HG03469 (cell line): ENCODE data around the gene USP17L5.
"Not testable (repeated sequence)": the region's sequence is repeated elsewhere in the genome, so short reads cannot be mapped to it uniquely, and the experiment has no call there.

Experiments
- ATAC-seq: cut with Tn5 transposase; IDR thresholded peaks from one replicate; pipeline ENCODE4 v1.9.1; 2021; ENCODE audit warnings: mild to moderate bottlenecking, moderate library complexity, moderate number of reproducible peaks; ENCODE audit not compliant: unreplicated experiment

USP17L5 gene, protein sequence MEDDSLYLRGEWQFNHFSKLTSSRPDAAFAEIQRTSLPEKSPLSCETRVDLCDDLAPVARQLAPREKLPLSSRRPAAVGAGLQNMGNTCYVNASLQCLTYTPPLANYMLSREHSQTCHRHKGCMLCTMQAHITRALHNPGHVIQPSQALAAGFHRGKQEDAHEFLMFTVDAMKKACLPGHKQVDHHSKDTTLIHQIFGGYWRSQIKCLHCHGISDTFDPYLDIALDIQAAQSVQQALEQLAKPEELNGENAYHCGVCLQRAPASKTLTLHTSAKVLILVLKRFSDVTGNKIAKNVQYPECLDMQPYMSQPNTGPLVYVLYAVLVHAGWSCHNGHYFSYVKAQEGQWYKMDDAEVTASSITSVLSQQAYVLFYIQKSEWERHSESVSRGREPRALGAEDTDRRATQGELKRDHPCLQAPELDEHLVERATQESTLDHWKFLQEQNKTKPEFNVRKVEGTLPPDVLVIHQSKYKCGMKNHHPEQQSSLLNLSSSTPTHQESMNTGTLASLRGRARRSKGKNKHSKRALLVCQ

DNA sequence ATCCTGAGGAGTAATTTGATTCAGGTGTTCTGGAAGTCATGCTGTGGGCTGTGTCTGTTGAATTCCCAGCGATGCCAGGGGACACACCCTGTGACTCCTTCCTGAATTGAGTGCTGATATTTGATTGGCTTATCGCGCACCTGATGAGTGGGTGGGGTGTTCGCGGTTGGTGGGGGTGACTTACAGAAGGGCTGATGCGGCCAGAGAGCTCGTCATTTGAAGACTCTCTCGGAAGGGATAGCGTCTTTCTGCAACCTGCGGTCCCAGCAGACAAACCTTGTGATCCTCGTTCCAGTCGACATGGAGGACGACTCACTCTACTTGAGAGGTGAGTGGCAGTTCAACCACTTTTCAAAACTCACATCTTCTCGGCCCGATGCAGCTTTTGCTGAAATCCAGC is at the start of gene USP17L5:
Gene USP17L5, plus strand, starts transcription at position 301 of the 400 bp plus-strand sequence. Its CDS starts 0 bp downstream, at position 301.
- ATAC-seq: not testable (repeated sequence)

DNA sequence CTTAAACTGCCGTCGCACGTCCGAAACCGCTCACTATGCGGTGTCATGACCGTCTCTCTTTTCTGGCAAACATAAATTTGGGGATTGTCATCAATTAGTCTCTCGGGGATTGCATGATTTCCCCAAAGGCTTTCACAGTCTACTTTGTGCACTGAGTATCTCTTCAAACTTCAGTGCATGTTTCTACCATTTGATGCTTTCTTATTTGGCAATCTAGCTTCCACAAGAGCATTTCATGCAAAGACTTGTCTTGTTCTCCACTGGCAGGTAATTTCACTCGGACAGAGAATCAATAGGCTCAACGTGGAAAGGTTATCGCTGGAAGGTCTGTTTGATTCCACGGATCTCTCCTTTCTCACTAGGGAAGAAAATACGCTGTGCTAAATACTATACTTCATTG is 15.0 kb upstream of the USP17L5 start:
- not testable (repeated sequence) for ATAC-seq

DNA sequence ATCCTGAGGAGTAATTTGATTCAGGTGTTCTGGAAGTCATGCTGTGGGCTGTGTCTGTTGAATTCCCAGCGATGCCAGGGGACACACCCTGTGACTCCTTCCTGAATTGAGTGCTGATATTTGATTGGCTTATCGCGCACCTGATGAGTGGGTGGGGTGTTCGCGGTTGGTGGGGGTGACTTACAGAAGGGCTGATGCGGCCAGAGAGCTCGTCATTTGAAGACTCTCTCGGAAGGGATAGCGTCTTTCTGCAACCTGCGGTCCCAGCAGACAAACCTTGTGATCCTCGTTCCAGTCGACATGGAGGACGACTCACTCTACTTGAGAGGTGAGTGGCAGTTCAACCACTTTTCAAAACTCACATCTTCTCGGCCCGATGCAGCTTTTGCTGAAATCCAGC is 14.3 kb upstream of the USP17L5 start, which contains the start of gene USP17L24:
Gene USP17L24, plus strand, starts transcription at position 301 of the 400 bp plus-strand sequence. Its CDS starts 0 bp downstream, at position 301.
- not testable (repeated sequence) for ATAC-seq

DNA sequence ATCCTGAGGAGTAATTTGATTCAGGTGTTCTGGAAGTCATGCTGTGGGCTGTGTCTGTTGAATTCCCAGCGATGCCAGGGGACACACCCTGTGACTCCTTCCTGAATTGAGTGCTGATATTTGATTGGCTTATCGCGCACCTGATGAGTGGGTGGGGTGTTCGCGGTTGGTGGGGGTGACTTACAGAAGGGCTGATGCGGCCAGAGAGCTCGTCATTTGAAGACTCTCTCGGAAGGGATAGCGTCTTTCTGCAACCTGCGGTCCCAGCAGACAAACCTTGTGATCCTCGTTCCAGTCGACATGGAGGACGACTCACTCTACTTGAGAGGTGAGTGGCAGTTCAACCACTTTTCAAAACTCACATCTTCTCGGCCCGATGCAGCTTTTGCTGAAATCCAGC is 9.6 kb upstream of the USP17L5 start, which contains the start of gene USP17L25:
Gene USP17L25, plus strand, starts transcription at position 301 of the 400 bp plus-strand sequence. Its CDS starts 0 bp downstream, at position 301.
- ATAC-seq: not testable (repeated sequence)

DNA sequence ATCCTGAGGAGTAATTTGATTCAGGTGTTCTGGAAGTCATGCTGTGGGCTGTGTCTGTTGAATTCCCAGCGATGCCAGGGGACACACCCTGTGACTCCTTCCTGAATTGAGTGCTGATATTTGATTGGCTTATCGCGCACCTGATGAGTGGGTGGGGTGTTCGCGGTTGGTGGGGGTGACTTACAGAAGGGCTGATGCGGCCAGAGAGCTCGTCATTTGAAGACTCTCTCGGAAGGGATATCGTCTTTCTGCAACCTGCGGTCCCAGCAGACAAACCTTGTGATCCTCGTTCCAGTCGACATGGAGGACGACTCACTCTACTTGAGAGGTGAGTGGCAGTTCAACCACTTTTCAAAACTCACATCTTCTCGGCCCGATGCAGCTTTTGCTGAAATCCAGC is 4.8 kb upstream of the USP17L5 start, which contains the start of gene USP17L26:
Gene USP17L26, plus strand, starts transcription at position 301 of the 400 bp plus-strand sequence. Its CDS starts 0 bp downstream, at position 301.
- not testable (repeated sequence) for ATAC-seq

DNA sequence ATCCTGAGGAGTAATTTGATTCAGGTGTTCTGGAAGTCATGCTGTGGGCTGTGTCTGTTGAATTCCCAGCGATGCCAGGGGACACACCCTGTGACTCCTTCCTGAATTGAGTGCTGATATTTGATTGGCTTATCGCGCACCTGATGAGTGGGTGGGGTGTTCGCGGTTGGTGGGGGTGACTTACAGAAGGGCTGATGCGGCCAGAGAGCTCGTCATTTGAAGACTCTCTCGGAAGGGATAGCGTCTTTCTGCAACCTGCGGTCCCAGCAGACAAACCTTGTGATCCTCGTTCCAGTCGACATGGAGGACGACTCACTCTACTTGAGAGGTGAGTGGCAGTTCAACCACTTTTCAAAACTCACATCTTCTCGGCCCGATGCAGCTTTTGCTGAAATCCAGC is 4.6 kb downstream of the USP17L5 start, which contains the start of gene USP17L27:
Gene USP17L27, plus strand, starts transcription at position 301 of the 400 bp plus-strand sequence. Its CDS starts 0 bp downstream, at position 301.
- not testable (repeated sequence) for ATAC-seq

DNA sequence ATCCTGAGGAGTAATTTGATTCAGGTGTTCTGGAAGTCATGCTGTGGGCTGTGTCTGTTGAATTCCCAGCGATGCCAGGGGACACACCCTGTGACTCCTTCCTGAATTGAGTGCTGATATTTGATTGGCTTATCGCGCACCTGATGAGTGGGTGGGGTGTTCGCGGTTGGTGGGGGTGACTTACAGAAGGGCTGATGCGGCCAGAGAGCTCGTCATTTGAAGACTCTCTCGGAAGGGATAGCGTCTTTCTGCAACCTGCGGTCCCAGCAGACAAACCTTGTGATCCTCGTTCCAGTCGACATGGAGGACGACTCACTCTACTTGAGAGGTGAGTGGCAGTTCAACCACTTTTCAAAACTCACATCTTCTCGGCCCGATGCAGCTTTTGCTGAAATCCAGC is 9.4 kb downstream of the USP17L5 start, which contains the start of gene USP17L28:
Gene USP17L28, plus strand, starts transcription at position 301 of the 400 bp plus-strand sequence. Its CDS starts 0 bp downstream, at position 301.
- ATAC-seq: not testable (repeated sequence)

DNA sequence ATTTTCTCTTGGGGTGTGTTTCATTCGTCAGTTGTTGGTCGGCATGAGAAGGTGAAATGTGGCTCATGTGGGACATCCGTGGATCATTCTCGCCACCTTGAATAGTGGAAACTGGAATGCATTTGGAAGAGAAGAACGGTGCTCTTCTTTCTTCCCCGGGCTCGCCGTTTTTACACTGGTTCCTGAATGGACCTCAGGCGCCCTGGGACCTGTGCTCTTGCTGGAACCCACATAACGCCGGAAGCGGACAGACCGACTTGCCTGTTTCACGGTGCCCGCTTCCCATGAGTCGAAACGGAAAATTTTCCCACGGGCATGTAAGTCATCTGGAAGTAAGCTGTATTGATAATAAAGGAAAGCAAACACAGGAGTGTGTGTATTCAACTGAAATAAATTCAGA is 11.7 kb downstream of the USP17L5 start:
- ATAC-seq: not testable (repeated sequence)

DNA sequence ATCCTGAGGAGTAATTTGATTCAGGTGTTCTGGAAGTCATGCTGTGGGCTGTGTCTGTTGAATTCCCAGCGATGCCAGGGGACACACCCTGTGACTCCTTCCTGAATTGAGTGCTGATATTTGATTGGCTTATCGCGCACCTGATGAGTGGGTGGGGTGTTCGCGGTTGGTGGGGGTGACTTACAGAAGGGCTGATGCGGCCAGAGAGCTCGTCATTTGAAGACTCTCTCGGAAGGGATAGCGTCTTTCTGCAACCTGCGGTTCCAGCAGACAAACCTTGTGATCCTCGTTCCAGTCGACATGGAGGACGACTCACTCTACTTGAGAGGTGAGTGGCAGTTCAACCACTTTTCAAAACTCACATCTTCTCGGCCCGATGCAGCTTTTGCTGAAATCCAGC is 14.1 kb downstream of the USP17L5 start, which contains the start of gene USP17L29:
Gene USP17L29, plus strand, starts transcription at position 301 of the 400 bp plus-strand sequence. Its CDS starts 0 bp downstream, at position 301.
- not testable (repeated sequence) for ATAC-seq

DNA sequence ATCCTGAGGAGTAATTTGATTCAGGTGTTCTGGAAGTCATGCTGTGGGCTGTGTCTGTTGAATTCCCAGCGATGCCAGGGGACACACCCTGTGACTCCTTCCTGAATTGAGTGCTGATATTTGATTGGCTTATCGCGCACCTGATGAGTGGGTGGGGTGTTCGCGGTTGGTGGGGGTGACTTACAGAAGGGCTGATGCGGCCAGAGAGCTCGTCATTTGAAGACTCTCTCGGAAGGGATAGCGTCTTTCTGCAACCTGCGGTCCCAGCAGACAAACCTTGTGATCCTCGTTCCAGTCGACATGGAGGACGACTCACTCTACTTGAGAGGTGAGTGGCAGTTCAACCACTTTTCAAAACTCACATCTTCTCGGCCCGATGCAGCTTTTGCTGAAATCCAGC is 23.6 kb downstream of the USP17L5 start, which contains the start of gene USP17L30:
Gene USP17L30, plus strand, starts transcription at position 301 of the 400 bp plus-strand sequence. Its CDS starts 0 bp downstream, at position 301.
- ATAC-seq: not testable (repeated sequence)

DNA sequence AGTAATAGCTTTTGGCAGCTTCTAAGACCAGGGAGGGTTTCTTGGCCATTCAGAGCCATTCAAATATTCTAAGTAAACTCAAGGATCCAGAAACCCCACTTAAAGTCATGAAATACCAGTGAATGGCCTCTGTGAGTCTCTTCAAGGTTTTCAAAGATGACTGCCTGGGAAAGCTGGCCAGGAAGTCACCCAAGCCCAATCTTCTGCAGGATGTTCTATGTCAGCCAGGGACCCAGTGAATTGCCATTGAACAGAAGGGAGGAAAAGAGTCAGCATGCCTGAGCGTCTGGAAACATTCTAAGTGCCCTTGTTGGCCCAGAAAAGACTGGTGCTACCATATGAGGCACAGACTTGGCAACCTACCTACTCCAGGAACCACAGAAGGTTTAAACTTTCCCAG is 40.7 kb downstream of the USP17L5 start:
- not testable (repeated sequence) for ATAC-seq

DNA sequence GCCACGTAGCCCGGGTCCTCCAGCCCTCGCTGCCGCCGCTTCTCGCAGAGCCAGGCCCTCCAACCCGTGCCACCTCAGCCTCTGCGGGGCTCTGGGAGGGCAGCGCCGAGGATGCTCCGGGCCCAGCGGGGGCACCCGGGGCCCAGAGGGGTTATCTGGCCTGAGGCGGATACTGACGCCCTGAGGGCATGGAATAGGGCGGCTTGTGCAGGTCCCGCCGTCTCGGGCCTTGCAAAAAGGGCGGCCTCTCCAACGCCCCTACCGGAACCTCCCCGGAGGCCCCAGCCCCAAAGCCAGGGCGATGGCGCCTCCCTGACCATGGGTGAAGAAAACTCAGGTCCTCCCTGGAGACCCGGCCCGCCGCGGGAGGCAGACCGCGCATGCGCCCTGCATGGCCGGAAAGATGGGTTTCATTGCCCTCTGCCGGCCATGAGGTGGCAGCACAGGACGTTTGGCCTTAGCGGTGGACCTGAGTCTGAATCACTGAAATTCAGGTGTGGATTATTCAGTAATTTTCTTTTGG is 41.9 kb downstream of the USP17L5 start:
- not testable (repeated sequence) for ATAC-seq

DNA sequence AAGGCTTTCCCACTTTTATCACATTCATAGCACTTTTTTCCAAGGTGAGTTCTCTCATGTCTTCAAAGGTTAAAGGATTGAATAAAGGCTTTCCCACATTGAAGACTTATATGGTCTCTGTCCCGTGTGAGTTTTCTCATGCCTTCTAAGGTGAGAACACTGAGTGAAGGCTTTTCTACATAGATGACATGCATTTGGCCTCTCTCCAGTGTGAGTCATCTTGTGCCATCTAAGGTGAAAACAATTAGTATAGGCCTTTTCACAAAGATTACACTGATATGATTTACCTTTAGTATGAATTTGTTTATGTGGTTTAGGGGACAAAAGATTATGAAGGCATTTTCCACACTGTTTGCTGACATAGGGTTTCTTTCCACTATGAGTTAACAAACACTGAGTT is 44.9 kb downstream of the USP17L5 start:
- no peak for ATAC-seq

DNA sequence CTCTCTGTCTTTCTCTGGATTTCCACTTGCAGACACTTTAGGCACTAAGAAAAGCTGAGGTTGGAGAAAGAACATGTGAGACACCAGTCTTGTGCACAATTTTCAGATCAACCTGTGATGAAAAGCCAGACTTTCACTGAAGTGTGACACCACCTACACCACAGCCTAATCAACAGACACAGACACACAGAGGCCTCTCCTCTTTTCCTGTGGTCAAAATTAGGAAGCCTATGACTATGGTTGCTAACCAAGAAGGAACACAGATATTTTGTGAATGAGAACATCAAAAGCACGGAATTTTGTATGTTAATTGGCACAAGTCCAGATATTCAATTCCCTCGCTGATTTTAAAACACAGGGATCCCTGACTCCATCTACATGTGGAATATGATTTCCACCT is 49.8 kb downstream of the USP17L5 start:
- not testable (repeated sequence) for ATAC-seq
